H9 (cell line): ENCODE measurements around the gene NTRK3. TPM values are rescaled to one million over a fixed set of nuclear protein-coding genes. Genes with fewer than 3 reads are reported as not detected.

Experiments
- DNase-seq: peaks from one replicate; pipeline ENCODE4 v3.0.0-alpha.2; 2017
- H2AFZ ChIP-seq: one replicate; pipeline ENCODE4 v1.6.1; 2013; ENCODE audit warnings: mild to moderate bottlenecking, low read length, control low read depth, moderate library complexity
- H2AK5ac ChIP-seq: 2 replicates; pipeline ENCODE4 v1.6.1; 2013; ENCODE audit warnings: low read length, control low read depth, mixed read lengths; ENCODE audit not compliant: insufficient read length
- H2BK120ac ChIP-seq: one replicate; pipeline ENCODE4 v1.6.1; 2013; ENCODE audit warnings: low read depth, mild to moderate bottlenecking, low read length, control low read depth, inconsistent platforms; ENCODE audit not compliant: poor library complexity, severe bottlenecking
- H2BK12ac ChIP-seq: 2 replicates; pipeline ENCODE4 v1.6.1; 2013; ENCODE audit warnings: low read length, control low read depth, mixed read lengths, low read depth; ENCODE audit not compliant: insufficient read length
- H2BK15ac ChIP-seq: 2 replicates; pipeline ENCODE4 v1.6.1; 2013; ENCODE audit warnings: low read depth, low read length, control low read depth
- H2BK20ac ChIP-seq: one replicate; pipeline ENCODE4 v1.6.1; 2013; ENCODE audit warnings: low read depth, mild to moderate bottlenecking, low read length, control low read depth, inconsistent platforms; ENCODE audit not compliant: poor library complexity, severe bottlenecking
- H2BK5ac ChIP-seq: 2 replicates; pipeline ENCODE4 v1.6.1; 2013; ENCODE audit warnings: low read length, control low read depth, mixed read lengths; ENCODE audit not compliant: insufficient read length
- H3K14ac ChIP-seq: 2 replicates; pipeline ENCODE4 v1.6.1; 2013; ENCODE audit warnings: low read length, control low read depth; ENCODE audit not compliant: insufficient read depth
- H3K18ac ChIP-seq: 2 replicates; pipeline ENCODE4 v1.6.1; 2013; ENCODE audit warnings: low read depth, mild to moderate bottlenecking, mixed read lengths, low read length, control low read depth; ENCODE audit not compliant: insufficient read length
- H3K23ac ChIP-seq: 2 replicates; pipeline ENCODE4 v1.6.1; 2013; ENCODE audit warnings: low read length, control low read depth, mixed read lengths, low read depth; ENCODE audit not compliant: insufficient read length
- H3K23me2 ChIP-seq: 2 replicates; pipeline ENCODE4 v1.6.1; 2013; ENCODE audit warnings: low read depth, mild to moderate bottlenecking, mixed read lengths, low read length, control low read depth; ENCODE audit not compliant: insufficient read length, poor library complexity, severe bottlenecking
- H3K27ac ChIP-seq: 2 replicates; pipeline ENCODE4 v1.5.1; 2013; ENCODE audit warnings: low read length, control low read depth, mixed read lengths, low read depth; ENCODE audit not compliant: insufficient read length
- H3K27me3 ChIP-seq: 2 replicates; pipeline ENCODE4 v1.6.1; 2013; ENCODE audit warnings: low read length, control low read depth, inconsistent platforms; ENCODE audit not compliant: insufficient read depth
- H3K4ac ChIP-seq: 2 replicates; pipeline ENCODE4 v1.6.1; 2013; ENCODE audit warnings: low read depth, mild to moderate bottlenecking, control low read depth, inconsistent platforms, low read length, moderate library complexity
- H3K4me1 ChIP-seq: 2 replicates; pipeline ENCODE4 v1.6.1; 2013; ENCODE audit warnings: low read length, control low read depth, inconsistent platforms; ENCODE audit not compliant: insufficient read depth
- H3K4me2 ChIP-seq: 2 replicates; pipeline ENCODE4 v1.6.1; 2013; ENCODE audit warnings: low read length, control low read depth, mixed read lengths; ENCODE audit not compliant: insufficient read length, insufficient read depth
- H3K56ac ChIP-seq: 2 replicates; pipeline ENCODE4 v1.6.1; 2013; ENCODE audit warnings: low read depth, mild to moderate bottlenecking, mixed read lengths, low read length, control low read depth; ENCODE audit not compliant: insufficient read length
- H3K79me1 ChIP-seq: 2 replicates; pipeline ENCODE4 v1.6.1; 2013; ENCODE audit warnings: low read depth, mild to moderate bottlenecking, moderate library complexity, low read length, control low read depth, inconsistent platforms; ENCODE audit not compliant: insufficient read depth, poor library complexity, severe bottlenecking
- H3K79me2 ChIP-seq: 2 replicates; pipeline ENCODE4 v1.6.1; 2013; ENCODE audit warnings: low read length, control low read depth, inconsistent platforms; ENCODE audit not compliant: insufficient read depth
- H3K9ac ChIP-seq: 2 replicates; pipeline ENCODE4 v1.6.1; 2013; ENCODE audit warnings: low read length, control low read depth, mixed read lengths; ENCODE audit not compliant: insufficient read length; ENCODE audit errors: extremely low read depth
- H3K9me3 ChIP-seq: one replicate; pipeline ENCODE4 v1.6.1; 2013; ENCODE audit warnings: low read depth, low read length, inconsistent platforms; ENCODE audit not compliant: control insufficient read depth
- H3T11ph ChIP-seq: one replicate; pipeline ENCODE4 v1.6.1; 2013; ENCODE audit warnings: mild to moderate bottlenecking, low read length, control low read depth, inconsistent platforms
- H4K20me1 ChIP-seq: one replicate; pipeline ENCODE4 v1.6.1; 2013; ENCODE audit not compliant: control insufficient read depth, insufficient read length, insufficient read depth
- H4K5ac ChIP-seq: 2 replicates; pipeline ENCODE4 v1.6.1; 2013; ENCODE audit warnings: low read depth, mild to moderate bottlenecking, mixed read lengths, low read length, control low read depth; ENCODE audit not compliant: insufficient read length
- H4K8ac ChIP-seq: replicated peaks from 2 replicates; pipeline ENCODE4 v1.6.1; 2013; ENCODE audit warnings: low read length, control low read depth, mixed read lengths, low read depth; ENCODE audit not compliant: insufficient read length
- H4K91ac ChIP-seq: 2 replicates; pipeline ENCODE4 v1.6.1; 2013; ENCODE audit warnings: low read depth, mild to moderate bottlenecking, moderate library complexity, mixed read lengths, low read length, control low read depth; ENCODE audit not compliant: insufficient read length
- H3K27ac Mint-ChIP-seq, 3 experiments: 2 replicates in 2 of 3; 3 replicates in 1 of 3; pipeline ENCODE4 v1.8.0; 2020 to 2021; ENCODE audit warnings: mixed read lengths in 3 of 3, mild to moderate bottlenecking in 1 of 3, moderate library complexity in 1 of 3
- H3K27me3 Mint-ChIP-seq: 2 replicates; pipeline ENCODE4 v1.8.0; 2021; ENCODE audit warnings: low read depth, mild to moderate bottlenecking, moderate library complexity, mixed read lengths
- H3K36me3 Mint-ChIP-seq, 3 experiments: 2 replicates in 2 of 3; 3 replicates in 1 of 3; pipeline ENCODE4 v1.8.0; 2020 to 2021; ENCODE audit warnings: low read depth in 3 of 3, mixed read lengths in 3 of 3; ENCODE audit not compliant: insufficient read depth in 1 of 3
- H3K4me1 Mint-ChIP-seq, 2 experiments: 2 replicates each; pipeline ENCODE4 v1.8.0; 2020; ENCODE audit warnings: mixed read lengths in 2 of 2
- H3K4me3 Mint-ChIP-seq, 2 experiments: 2 replicates in 1 of 2; 3 replicates in 1 of 2; pipeline ENCODE4 v1.8.0; 2020 to 2021; ENCODE audit warnings: mild to moderate bottlenecking in 2 of 2, mixed read lengths in 2 of 2, moderate library complexity in 1 of 2
- H3K9me3 Mint-ChIP-seq, 2 experiments: 2 replicates in 1 of 2; 3 replicates in 1 of 2; pipeline ENCODE4 v1.8.0; 2020; ENCODE audit warnings: mild to moderate bottlenecking in 2 of 2, mixed read lengths in 2 of 2, moderate library complexity in 1 of 2
- WGBS: extraction: QIAGEN DNeasy Blood & Tissue Kit; methylation state at CpG from one replicate; pipeline ENCODE4 v1.1.7; 2013; ENCODE audit warnings: missing lambda C conversion rate, low lambda C conversion rate, mixed read lengths; ENCODE audit not compliant: insufficient read length; ENCODE audit errors: extremely low coverage; 5-methylcytosine and 5-hydroxymethylcytosine counted together
- total RNA-seq: library from RNA; stranded (reverse); gene quantifications from 2 replicates; pipeline ENCODE4 v1.2.1, GENCODE V29; 2021
- TF ChIP-seq, protein P1 (sequence below): fragments of 200-600 bp; sonication (generic); conservative IDR thresholded peaks from 3 replicates; pipeline ENCODE4 v1.8.0; 2021; ENCODE audit warnings: antibody characterized with exemption, mild to moderate bottlenecking

The NTRK3 gene
- total RNA-seq, 1 experiment from 2014 or later = 2.5 TPM

DNA sequence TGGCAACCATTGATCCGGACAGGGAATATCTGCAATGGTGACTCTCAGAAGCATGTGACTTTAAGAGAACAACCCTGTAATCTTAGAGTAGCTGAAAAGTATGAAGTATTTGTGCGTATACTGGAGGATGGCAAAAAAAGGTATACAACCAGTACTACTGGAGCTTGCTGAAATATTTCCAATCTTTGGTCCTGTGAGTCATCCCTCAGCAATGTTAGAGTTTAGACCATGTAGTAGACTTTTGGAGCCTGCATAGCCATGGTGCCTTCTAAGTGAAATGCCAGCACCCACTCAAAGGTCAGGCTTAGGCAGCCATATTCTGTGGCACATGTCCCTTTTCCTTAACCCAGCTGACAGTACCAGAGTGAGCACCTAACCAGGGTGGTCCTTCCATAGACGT is 429.4 kb downstream of the NTRK3 start:
- no peaks in the 10 kb centered on the region for H3K79me1 ChIP-seq
- Mint-ChIP-seq H3K4me1 (peaks cover 7 to 9% of the 10 kb centered on the region in 2 experiments), H3K36me3 (peaks cover 0 to 7% (median 2%) of the 10 kb centered on the region in 3 experiments; a peak in 2 of 7 replicates), H3K27ac (no peak overlapping the region), H3K27me3 (peaks cover 84% of the 10 kb centered on the region), H3K9me3 (peaks cover 9 to 10% of the 10 kb centered on the region in 2 experiments), H3K4me3 (no peak overlapping the region)
- H3K18ac ChIP-seq = no peak overlapping the region
- no peaks in the 10 kb centered on the region for H4K20me1 ChIP-seq
- no peak overlapping the region for H3K27ac ChIP-seq
- no peak overlapping the region for H3K4me2 ChIP-seq
- H2AK5ac ChIP-seq = no peak overlapping the region
- no peak overlapping the region for H3K4ac ChIP-seq
- H4K91ac ChIP-seq = no peak overlapping the region
- H4K8ac ChIP-seq = no peak overlapping the region
- no peak overlapping the region for H2BK12ac ChIP-seq
- WGBS = no CpG with 5 or more reads among the region's 3 CpGs
- no peak overlapping the region for H2AFZ ChIP-seq
- no peaks in the 10 kb centered on the region for H3K23me2 ChIP-seq
- no peak for DNase-seq
- no peaks in the 10 kb centered on the region; the same call in 1 of the 2 replicates for H3K27me3 ChIP-seq
- TF ChIP-seq, protein P1, sequence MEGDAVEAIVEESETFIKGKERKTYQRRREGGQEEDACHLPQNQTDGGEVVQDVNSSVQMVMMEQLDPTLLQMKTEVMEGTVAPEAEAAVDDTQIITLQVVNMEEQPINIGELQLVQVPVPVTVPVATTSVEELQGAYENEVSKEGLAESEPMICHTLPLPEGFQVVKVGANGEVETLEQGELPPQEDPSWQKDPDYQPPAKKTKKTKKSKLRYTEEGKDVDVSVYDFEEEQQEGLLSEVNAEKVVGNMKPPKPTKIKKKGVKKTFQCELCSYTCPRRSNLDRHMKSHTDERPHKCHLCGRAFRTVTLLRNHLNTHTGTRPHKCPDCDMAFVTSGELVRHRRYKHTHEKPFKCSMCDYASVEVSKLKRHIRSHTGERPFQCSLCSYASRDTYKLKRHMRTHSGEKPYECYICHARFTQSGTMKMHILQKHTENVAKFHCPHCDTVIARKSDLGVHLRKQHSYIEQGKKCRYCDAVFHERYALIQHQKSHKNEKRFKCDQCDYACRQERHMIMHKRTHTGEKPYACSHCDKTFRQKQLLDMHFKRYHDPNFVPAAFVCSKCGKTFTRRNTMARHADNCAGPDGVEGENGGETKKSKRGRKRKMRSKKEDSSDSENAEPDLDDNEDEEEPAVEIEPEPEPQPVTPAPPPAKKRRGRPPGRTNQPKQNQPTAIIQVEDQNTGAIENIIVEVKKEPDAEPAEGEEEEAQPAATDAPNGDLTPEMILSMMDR = no peak
- no peak overlapping the region for H3K23ac ChIP-seq
- no peak overlapping the region for H4K5ac ChIP-seq
- no peak overlapping the region for H2BK120ac ChIP-seq
- H2BK5ac ChIP-seq = no peak overlapping the region
- no peak overlapping the region for H2BK20ac ChIP-seq
- H3K79me2 ChIP-seq = no peaks in the 10 kb centered on the region
- no peak overlapping the region for H3K56ac ChIP-seq
- no peaks in the 10 kb centered on the region; the same call in 1 of the 2 replicates for H3K4me1 ChIP-seq
- no peak overlapping the region for H3T11ph ChIP-seq
- no peak overlapping the region for H3K9ac ChIP-seq
- no peak overlapping the region for H2BK15ac ChIP-seq
- H3K9me3 ChIP-seq = no peaks in the 10 kb centered on the region
- no peak overlapping the region for H3K14ac ChIP-seq
